ENCODE results near the gene CREB5. TPM values are rescaled to one million over a fixed set of nuclear protein-coding genes. Genes with fewer than 3 reads are reported as not detected.

Gene CREB5
- total RNA-seq, 4 donors from 2014 or later, result 6.6 to 18.6 (median 12.6) TPM

- H3K4me3 ChIP-seq, result no peak overlapping the region
- no peaks in the 10 kb centered on the region for H3K9me3 ChIP-seq
- peaks cover 27 to 40% (median 34%) of the 10 kb centered on the region in 4 donors for H3K4me1 ChIP-seq
- H3K36me3 ChIP-seq, result no peaks in the 10 kb centered on the region
- no peak for DNase-seq (ENCODE audit: extremely low spot score)
- H3K27ac ChIP-seq (replicated peaks in 1 of 4), result no peak overlapping the region
- no peaks in the 10 kb centered on the region for H3K27me3 ChIP-seq
- 84% methylated on average over 3 of the region's 3 CpGs for WGBS
- intact Hi-C loops (cut with DNase I), result loop anchor here (5.0 kb wide), 1 partner anchor 52 kb away; no protein-coding TSS in a partner anchor
- TF ChIP-seq EP300 (IDR thresholded peaks at IDR 0.05), result no peak
- no peak for TF ChIP-seq POLR2AphosphoS5 (IDR thresholded peaks at IDR 0.05)
- TF ChIP-seq CTCF (IDR thresholded peaks at IDR 0.05), result no peak
- TF ChIP-seq POLR2A (IDR thresholded peaks at IDR 0.05; ENCODE audit: low read depth), result no peak
Observed at GRCh38 chr7:28630350-28630749, 218.0 kb downstream of the CREB5 start.

GRCh38 chr7:28631995-28632394, 219.7 kb downstream of the CREB5 start:
- Histone ChIP-seq H3K27me3 (no peaks in the 10 kb centered on the region), H3K4me1 (peaks cover 14 to 31% (median 25%) of the 10 kb centered on the region in 4 donors), H3K27ac (replicated peaks in 1 of 4) (no peak overlapping the region), H3K36me3 (no peaks in the 10 kb centered on the region), H3K4me3 (no peak overlapping the region), H3K9me3 (no peaks in the 10 kb centered on the region)
- WGBS, result 59% methylated on average over 2 of the region's 2 CpGs
- TF ChIP-seq EP300 (IDR thresholded peaks at IDR 0.05), result no peak
- TF ChIP-seq POLR2A (IDR thresholded peaks at IDR 0.05; ENCODE audit: low read depth), result no peak
- TF ChIP-seq CTCF (IDR thresholded peaks at IDR 0.05), result no peak
- no peak for TF ChIP-seq POLR2AphosphoS5 (IDR thresholded peaks at IDR 0.05)
- no peak for DNase-seq (ENCODE audit: extremely low spot score)
- intact Hi-C loops (cut with DNase I), result loop anchor here (5.0 kb wide), 1 partner anchor 50 kb away; no protein-coding TSS in a partner anchor

GRCh38 chr7:28638914-28639313, 226.6 kb downstream of the CREB5 start:
- Histone ChIP-seq H3K36me3 (no peaks in the 10 kb centered on the region), H3K27ac (replicated peaks in 1 of 4) (no peak overlapping the region), H3K4me3 (no peak overlapping the region), H3K27me3 (no peaks in the 10 kb centered on the region), H3K4me1 (peaks cover 0 to 19% (median 17%) of the 10 kb centered on the region in 4 donors), H3K9me3 (no peaks in the 10 kb centered on the region)
- WGBS, result 97% methylated on average over 2 of the region's 2 CpGs
- DNase-seq (ENCODE audit: extremely low spot score), result no peak
- intact Hi-C loops (cut with DNase I), result no loop called here
- no peak for TF ChIP-seq POLR2A (IDR thresholded peaks at IDR 0.05; ENCODE audit: low read depth)
- no peak for TF ChIP-seq POLR2AphosphoS5 (IDR thresholded peaks at IDR 0.05)
- TF ChIP-seq CTCF (IDR thresholded peaks at IDR 0.05), result no peak
- no peak for TF ChIP-seq EP300 (IDR thresholded peaks at IDR 0.05)

GRCh38 chr7:28640001-28640400, 227.7 kb downstream of the CREB5 start:
- Histone ChIP-seq H3K27ac (replicated peaks in 1 of 4) (no peak overlapping the region), H3K4me1 (peaks cover 0 to 19% (median 17%) of the 10 kb centered on the region in 4 donors), H3K4me3 (no peak overlapping the region), H3K9me3 (no peaks in the 10 kb centered on the region), H3K36me3 (no peaks in the 10 kb centered on the region), H3K27me3 (no peaks in the 10 kb centered on the region)
- intact Hi-C loops (cut with DNase I), result no loop called here
- WGBS, result 97% methylated on average over 2 of the region's 2 CpGs
- no peak for DNase-seq (ENCODE audit: extremely low spot score)
- TF ChIP-seq EP300 (IDR thresholded peaks at IDR 0.05), result no peak
- no peak for TF ChIP-seq CTCF (IDR thresholded peaks at IDR 0.05)
- no peak for TF ChIP-seq POLR2A (IDR thresholded peaks at IDR 0.05; ENCODE audit: low read depth)
- TF ChIP-seq POLR2AphosphoS5 (IDR thresholded peaks at IDR 0.05), result no peak

All from esophagus muscularis mucosa (tissue), 4 donors.